Measurements from ENCODE around the gene SUN5.

GRCh38 chr20:32957459-32957858 is 46.8 kb downstream of the SUN5 start:
- TF ChIP-seq CTCF (IDR thresholded peaks at IDR 0.05) (no peak), POLR2A (IDR thresholded peaks at IDR 0.05) (no peak)
